Psoas muscle (tissue), 8 donors: ENCODE data around the gene CLSTN2. TPM values are rescaled to one million over a fixed set of nuclear protein-coding genes. Genes with fewer than 3 reads are reported as not detected.

ENCODE experiments used
- ATAC-seq, 4 donors: fragments of 200-7000 bp; cut with Tn5 transposase; one replicate each; pipeline ENCODE4 v1.9.1; 2020; ENCODE audit warnings: moderate library complexity in 3 of 4, mild to moderate bottlenecking in 2 of 4
- DNase-seq, 2 donors: peaks; one replicate each; pipeline ENCODE4 v3.0.0-alpha.2; 2020
- H3K27ac ChIP-seq: fragments of 200-600 bp; one replicate; pipeline ENCODE4 v1.8.0; 2022
- H3K27me3 ChIP-seq, 3 donors: fragments of 200-600 bp in 1 of 3; one replicate each; pipeline versions ENCODE4 v1.6.1 to v1.8.0; 2013 to 2022; ENCODE audit warnings: low read length in 2 of 3, mild to moderate bottlenecking in 2 of 3, moderate library complexity in 1 of 3; ENCODE audit not compliant: insufficient read depth in 3 of 3
- H3K36me3 ChIP-seq, 2 donors: fragments of 200-600 bp in 1 of 2; one replicate each; pipeline versions ENCODE4 v1.6.1 to v1.8.0; 2013 to 2022; ENCODE audit warnings: low read depth in 1 of 2, mild to moderate bottlenecking in 1 of 2, moderate library complexity in 1 of 2; ENCODE audit not compliant: insufficient read depth in 1 of 2
- H3K4me1 ChIP-seq: fragments of 200-600 bp; one replicate; pipeline ENCODE4 v1.8.0; 2022
- H3K4me3 ChIP-seq: fragments of 200-600 bp; one replicate; pipeline ENCODE4 v1.8.0; 2022; ENCODE audit warnings: mild to moderate bottlenecking
- H3K9me3 ChIP-seq: fragments of 200-600 bp; one replicate; pipeline ENCODE4 v1.8.0; 2022
- WGBS, 3 donors: extraction: QIAGEN DNeasy Blood & Tissue Kit; methylation state at CpG; one replicate each; pipeline versions ENCODE4 v1.1.6 to v1.1.7; 2013; 5-methylcytosine and 5-hydroxymethylcytosine counted together
- intact Hi-C, 2 donors: fragments of 100-400 bp; cut with DNase I; formaldehyde crosslinking; loops; one replicate each; pipeline versions ENCODE4 v1.11.0 to v1.14.2; 2022
- polyA plus RNA-seq, 3 donors: library from polyadenylated mRNA; stranded (reverse); fragments of 200-250 nt; gene quantifications; one replicate each; pipeline ENCODE4 v1.2.3, GENCODE V29; 2013
- total RNA-seq, 4 donors: library from RNA; stranded (reverse); fragmentation: NEBNext Ultra II Directional in 2 of 4; extraction: Animal tissue kit (Norgen Biotek cat#: 25700) in 2 of 4; gene quantifications; one replicate each; pipeline versions ENCODE4 v1.2.1 to v1.2.4, GENCODE V29; 2021 to 2023
- TF ChIP-seq, protein P1 (sequence below): fragments of 200-600 bp; IDR thresholded peaks from one replicate; pipeline ENCODE4 v1.8.0; 2022; ENCODE audit warnings: antibody characterized with exemption
- donor health status: healthy with polysubstance abuse.
- donor health status: DM: no; HTN: no; CAD: no; lungs with moderate emphysema.
- donor health status: Bipolar disorder and iron deficiency.
- donor health status: healthy.
- donor health status: DM: yes; HTN: yes; CAD: no.
- donor health status: DM: no; HTN: no; CAD: no.
- donor health status: DM: no; HTN: no; CAD: no.
- donor health status: DM: yes; HTN: yes; CAD: no.

The CLSTN2 gene
- total and polyA plus RNA-seq, 7 donors = 0.24 to 5.0 (median 1.5) TPM

DNA sequence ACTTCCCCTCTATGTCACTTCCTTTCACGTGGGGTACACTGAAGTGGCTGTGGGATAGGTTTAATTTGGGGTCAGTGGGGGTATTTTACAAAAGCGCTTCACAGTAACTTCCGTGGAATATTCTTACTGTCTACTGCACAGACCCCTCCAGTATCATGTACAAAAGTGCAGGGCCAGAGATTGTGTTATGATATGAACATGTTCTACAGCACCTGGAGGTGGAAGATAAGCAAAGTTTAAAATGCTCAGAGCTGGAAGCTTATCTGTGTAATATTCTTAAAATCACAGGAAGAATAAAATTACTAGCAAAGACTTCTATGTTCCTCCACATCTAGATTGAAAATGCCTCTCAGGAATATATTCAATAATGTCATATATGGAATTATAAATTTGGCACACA, 658.8 kb downstream of the CLSTN2 start:
- Histone ChIP-seq H3K9me3 (no peaks in the 10 kb centered on the region), H3K27ac (no peak overlapping the region), H3K4me3 (no peak overlapping the region), H3K36me3 (no peaks in the 10 kb centered on the region), H3K27me3 (no peaks in the 10 kb centered on the region), H3K4me1 (no peaks in the 10 kb centered on the region)
- WGBS, 3 donors = 81 to 86% (median 85%) methylated on average over 3 of the region's 3 CpGs
- no peak for DNase-seq
- TF ChIP-seq, protein P1, sequence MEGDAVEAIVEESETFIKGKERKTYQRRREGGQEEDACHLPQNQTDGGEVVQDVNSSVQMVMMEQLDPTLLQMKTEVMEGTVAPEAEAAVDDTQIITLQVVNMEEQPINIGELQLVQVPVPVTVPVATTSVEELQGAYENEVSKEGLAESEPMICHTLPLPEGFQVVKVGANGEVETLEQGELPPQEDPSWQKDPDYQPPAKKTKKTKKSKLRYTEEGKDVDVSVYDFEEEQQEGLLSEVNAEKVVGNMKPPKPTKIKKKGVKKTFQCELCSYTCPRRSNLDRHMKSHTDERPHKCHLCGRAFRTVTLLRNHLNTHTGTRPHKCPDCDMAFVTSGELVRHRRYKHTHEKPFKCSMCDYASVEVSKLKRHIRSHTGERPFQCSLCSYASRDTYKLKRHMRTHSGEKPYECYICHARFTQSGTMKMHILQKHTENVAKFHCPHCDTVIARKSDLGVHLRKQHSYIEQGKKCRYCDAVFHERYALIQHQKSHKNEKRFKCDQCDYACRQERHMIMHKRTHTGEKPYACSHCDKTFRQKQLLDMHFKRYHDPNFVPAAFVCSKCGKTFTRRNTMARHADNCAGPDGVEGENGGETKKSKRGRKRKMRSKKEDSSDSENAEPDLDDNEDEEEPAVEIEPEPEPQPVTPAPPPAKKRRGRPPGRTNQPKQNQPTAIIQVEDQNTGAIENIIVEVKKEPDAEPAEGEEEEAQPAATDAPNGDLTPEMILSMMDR = no peak
- intact Hi-C loops = no loop called here
- no peak for ATAC-seq

DNA sequence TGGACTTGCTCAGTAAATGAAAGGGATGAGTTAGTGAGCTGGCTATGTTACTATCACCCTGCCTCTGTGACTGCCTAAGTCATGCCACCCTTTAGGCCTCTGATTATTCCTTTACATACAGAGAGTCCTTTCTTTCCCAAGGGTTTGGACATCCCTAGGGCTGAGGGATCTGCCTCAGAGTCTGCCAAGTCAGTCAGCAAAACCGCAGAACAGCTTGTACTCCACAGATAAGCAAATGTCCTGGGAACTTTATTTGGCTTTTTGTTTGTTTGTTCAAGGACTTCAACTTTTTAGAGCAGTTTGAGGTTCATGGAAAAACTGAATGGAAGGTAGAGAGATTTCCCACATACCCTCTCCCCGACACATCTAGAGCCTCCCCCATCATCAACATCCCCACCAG, 660.3 kb downstream of the CLSTN2 start:
- TF ChIP-seq, protein P1 = no peak
- Histone ChIP-seq H3K4me1 (no peaks in the 10 kb centered on the region), H3K27me3 (no peaks in the 10 kb centered on the region), H3K4me3 (no peak overlapping the region), H3K9me3 (no peaks in the 10 kb centered on the region), H3K36me3 (no peaks in the 10 kb centered on the region), H3K27ac (no peak overlapping the region)
- ATAC-seq (no peak), DNase-seq (no peak)
- intact Hi-C loops = no loop called here
- 68 to 83% (median 76%) methylated on average over 2 of the region's 2 CpGs for WGBS, 3 donors

DNA sequence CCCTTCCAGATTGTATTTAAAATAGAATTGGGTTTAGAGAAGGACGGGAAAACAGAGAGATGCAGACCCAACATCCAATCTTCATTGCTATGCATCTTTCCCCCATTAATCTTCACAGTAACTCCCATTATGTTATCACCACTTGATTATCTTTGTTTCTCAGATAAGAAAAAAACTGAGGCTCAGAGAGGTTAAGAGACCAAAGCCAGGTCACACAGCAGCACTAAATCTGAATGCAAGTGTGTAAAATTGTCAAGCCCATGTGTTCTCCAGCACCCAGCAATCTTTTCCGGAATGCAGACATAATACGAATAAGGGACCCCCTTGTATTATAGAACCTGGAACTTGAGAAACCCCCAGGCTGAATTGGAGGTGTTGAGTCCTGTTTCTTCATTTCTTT, 662.4 kb downstream of the CLSTN2 start:
- TF ChIP-seq, protein P1 = no peak
- H3K4me1 ChIP-seq = no peaks in the 10 kb centered on the region
- DNase-seq = no peak
- no peak for ATAC-seq
- no peaks in the 10 kb centered on the region for H3K9me3 ChIP-seq
- H3K4me3 ChIP-seq = no peak overlapping the region
- H3K36me3 ChIP-seq = no peaks in the 10 kb centered on the region
- intact Hi-C loops = no loop called here
- no peak overlapping the region for H3K27ac ChIP-seq
- H3K27me3 ChIP-seq = no peaks in the 10 kb centered on the region
- WGBS, 3 donors = 93 to 94% (median 93%) methylated on average over 3 of the region's 3 CpGs

DNA sequence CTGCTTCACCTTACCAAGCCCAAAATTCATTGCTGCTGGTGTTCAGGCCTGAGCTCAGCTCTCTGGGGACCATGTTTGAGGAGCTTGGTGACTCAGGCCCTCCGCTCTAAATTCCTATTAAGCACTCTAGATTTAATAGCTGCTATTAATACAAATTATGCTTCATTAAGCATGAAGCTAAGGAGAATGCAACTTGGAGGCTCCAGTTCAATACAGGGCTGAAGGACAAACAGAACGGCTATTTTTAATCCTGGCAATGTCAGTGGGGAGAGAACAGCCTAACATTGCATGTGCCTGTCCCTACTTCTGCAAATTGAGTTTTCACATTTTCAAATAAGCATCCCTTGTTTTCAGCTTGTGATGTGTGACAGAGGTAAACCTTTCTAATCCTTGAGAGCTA, 662.8 kb downstream of the CLSTN2 start:
- H3K27ac ChIP-seq = no peak overlapping the region
- WGBS, 3 donors = 20 to 35% (median 33%) methylated on average over 2 of the region's 2 CpGs
- H3K36me3 ChIP-seq = no peaks in the 10 kb centered on the region
- H3K4me3 ChIP-seq = no peak overlapping the region
- intact Hi-C loops = no loop called here
- no peaks in the 10 kb centered on the region for H3K4me1 ChIP-seq
- no peaks in the 10 kb centered on the region for H3K27me3 ChIP-seq
- TF ChIP-seq, protein P1 = no peak
- ATAC-seq (no peak), DNase-seq (no peak)
- H3K9me3 ChIP-seq = no peaks in the 10 kb centered on the region

DNA sequence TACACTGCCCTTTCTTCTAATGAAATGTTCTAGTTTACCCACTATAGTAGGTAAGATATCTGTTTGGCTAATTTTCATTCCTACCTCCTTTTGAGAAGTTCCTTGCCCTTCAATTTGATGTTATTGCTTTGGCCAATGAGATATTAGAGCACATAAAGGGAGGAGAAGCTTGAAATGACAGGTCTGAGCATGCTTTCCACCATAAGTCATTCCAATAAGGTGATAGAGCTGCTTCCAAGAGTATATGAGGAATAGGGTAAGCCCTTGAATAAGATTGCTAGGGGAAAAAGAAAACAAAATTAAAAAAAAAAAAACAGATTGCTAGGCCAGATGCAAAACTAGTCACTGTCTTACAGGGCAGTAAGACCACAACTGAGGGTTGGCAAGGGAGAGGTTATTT, 664.0 kb downstream of the CLSTN2 start:
- H3K4me1 ChIP-seq = no peaks in the 10 kb centered on the region
- H3K27me3 ChIP-seq = no peaks in the 10 kb centered on the region
- TF ChIP-seq, protein P1 = no peak
- no peaks in the 10 kb centered on the region for H3K9me3 ChIP-seq
- intact Hi-C loops = no loop called here
- no peaks in the 10 kb centered on the region for H3K36me3 ChIP-seq
- DNase-seq = no peak
- H3K4me3 ChIP-seq = no peak overlapping the region
- ATAC-seq = no peak
- H3K27ac ChIP-seq = no peak overlapping the region
